ENCODE results near the gene SLC39A11.

Gene SLC39A11

GRCh38 chr17:73126716-73127473 lies 34.4 kb upstream of the SLC39A11 start:
- H3K4me2 ChIP-seq (ENCODE audit: low read length): no peak overlapping the region
- peaks cover 18% of the 10 kb centered on the region for H3K4me1 ChIP-seq (ENCODE audit: low read length)
- H2AFZ ChIP-seq (ENCODE audit: low read depth, low read length): no peak overlapping the region
- H3K4me3 ChIP-seq (ENCODE audit: low read length): no peak overlapping the region
- TF ChIP-seq CTCF (IDR thresholded peaks at IDR 0.05; ENCODE audit: low read depth, low read length): no peak
- TF ChIP-seq EZH2phosphoT487 (IDR thresholded peaks at IDR 0.05; ENCODE audit: low read depth): no peak
- no peaks in the 10 kb centered on the region for H3K36me3 ChIP-seq (replicated peaks; ENCODE audit: low read depth, low read length)
- H3K27me3 ChIP-seq (ENCODE audit: low read depth, low read length): peaks cover 9% of the 10 kb centered on the region
- H3K9me3 ChIP-seq (ENCODE audit: insufficient read depth, low read length): no peaks in the 10 kb centered on the region
- no peak overlapping the region for H3K27ac ChIP-seq (ENCODE audit: low read length)
- no peaks in the 10 kb centered on the region for H4K20me1 ChIP-seq (ENCODE audit: insufficient read depth, low read length)
- no peak overlapping the region for H3K9ac ChIP-seq (ENCODE audit: low read length)
- H3K79me2 ChIP-seq (ENCODE audit: low read length): no peaks in the 10 kb centered on the region

GRCh38 chr17:73123606-73124320 lies 31.3 kb upstream of the SLC39A11 start:
- no peak for TF ChIP-seq CTCF (IDR thresholded peaks at IDR 0.05; ENCODE audit: low read depth, low read length)
- no peak for TF ChIP-seq EZH2phosphoT487 (IDR thresholded peaks at IDR 0.05; ENCODE audit: low read depth)

GRCh38 chr17:73122953-73123605 lies 30.6 kb upstream of the SLC39A11 start:
- H3K4me3 ChIP-seq (ENCODE audit: low read length): no peak overlapping the region
- no peaks in the 10 kb centered on the region for H4K20me1 ChIP-seq (ENCODE audit: insufficient read depth, low read length)
- no peak overlapping the region for H3K27ac ChIP-seq (ENCODE audit: low read length)
- no peak overlapping the region for H3K4me2 ChIP-seq (ENCODE audit: low read length)
- H3K4me1 ChIP-seq (ENCODE audit: low read length): no peaks in the 10 kb centered on the region
- H3K9me3 ChIP-seq (ENCODE audit: insufficient read depth, low read length): no peaks in the 10 kb centered on the region
- H3K79me2 ChIP-seq (ENCODE audit: low read length): no peaks in the 10 kb centered on the region
- H3K27me3 ChIP-seq (ENCODE audit: low read depth, low read length): no peaks in the 10 kb centered on the region
- H3K9ac ChIP-seq (ENCODE audit: low read length): no peak overlapping the region
- TF ChIP-seq CTCF (IDR thresholded peaks at IDR 0.05; ENCODE audit: low read depth, low read length) (no peak), EZH2phosphoT487 (IDR thresholded peaks at IDR 0.05; ENCODE audit: low read depth) (no peak)
- no peak overlapping the region for H2AFZ ChIP-seq (ENCODE audit: low read depth, low read length)
- H3K36me3 ChIP-seq (replicated peaks; ENCODE audit: low read depth, low read length): no peaks in the 10 kb centered on the region

More at GRCh38 chr17:73123606-73124320, 31.3 kb upstream of the SLC39A11 start:
- H2AFZ ChIP-seq (ENCODE audit: low read depth, low read length): no peak overlapping the region
- H3K36me3 ChIP-seq (replicated peaks; ENCODE audit: low read depth, low read length): no peaks in the 10 kb centered on the region
- no peaks in the 10 kb centered on the region for H3K79me2 ChIP-seq (ENCODE audit: low read length)
- no peak overlapping the region for H3K4me3 ChIP-seq (ENCODE audit: low read length)
- no peaks in the 10 kb centered on the region for H3K27me3 ChIP-seq (ENCODE audit: low read depth, low read length)
- no peak overlapping the region for H3K4me2 ChIP-seq (ENCODE audit: low read length)
- no peaks in the 10 kb centered on the region for H3K9me3 ChIP-seq (ENCODE audit: insufficient read depth, low read length)
- peaks cover 4% of the 10 kb centered on the region for H3K4me1 ChIP-seq (ENCODE audit: low read length)
- H4K20me1 ChIP-seq (ENCODE audit: insufficient read depth, low read length): no peaks in the 10 kb centered on the region
- H3K9ac ChIP-seq (ENCODE audit: low read length): no peak overlapping the region
- no peak overlapping the region for H3K27ac ChIP-seq (ENCODE audit: low read length)

- no peak overlapping the region for H3K9ac ChIP-seq (ENCODE audit: low read length)
- H3K27ac ChIP-seq (ENCODE audit: low read length): no peak overlapping the region
- H2AFZ ChIP-seq (ENCODE audit: low read depth, low read length): no peak overlapping the region
- no peaks in the 10 kb centered on the region for H3K9me3 ChIP-seq (ENCODE audit: insufficient read depth, low read length)
- no peaks in the 10 kb centered on the region for H3K79me2 ChIP-seq (ENCODE audit: low read length)
- no peaks in the 10 kb centered on the region for H3K27me3 ChIP-seq (ENCODE audit: low read depth, low read length)
- TF ChIP-seq EZH2phosphoT487 (IDR thresholded peaks at IDR 0.05; ENCODE audit: low read depth): no peak
- TF ChIP-seq CTCF (IDR thresholded peaks at IDR 0.05; ENCODE audit: low read depth, low read length): no peak
- no peak overlapping the region for H3K4me2 ChIP-seq (ENCODE audit: low read length)
- H3K4me3 ChIP-seq (ENCODE audit: low read length): no peak overlapping the region
- no peaks in the 10 kb centered on the region for H3K36me3 ChIP-seq (replicated peaks; ENCODE audit: low read depth, low read length)
- H3K4me1 ChIP-seq (ENCODE audit: low read length): no peaks in the 10 kb centered on the region
- H4K20me1 ChIP-seq (ENCODE audit: insufficient read depth, low read length): no peaks in the 10 kb centered on the region
These were observed 29.0 kb upstream of the SLC39A11 start for GRCh38 chr17:73121506-73121905.

Measured in OCI-LY3 (cell line).